Suprapubic skin (tissue), 3 donors: ENCODE data around the gene TLR3.

Experiments
- POLR2AphosphoS5 ChIP-seq, 3 donors: sonication (generic); formaldehyde crosslinking; IDR thresholded peaks; one replicate each; pipeline ENCODE4 v1.6.1; 2017; ENCODE audit warnings: antibody characterized with exemption in 3 of 3
- TF ChIP-seq, protein P1 (sequence below), 2 donors: fragments of 200-600 bp in 1 of 2; fragments of 450-650 bp in 1 of 2; sonication (generic) in 1 of 2; IDR thresholded peaks; one replicate each; pipeline ENCODE4 v1.5.1; 2016 to 2019; ENCODE audit warnings: antibody characterized with exemption in 2 of 2, mild to moderate bottlenecking in 1 of 2, moderate library complexity in 1 of 2

DNA sequence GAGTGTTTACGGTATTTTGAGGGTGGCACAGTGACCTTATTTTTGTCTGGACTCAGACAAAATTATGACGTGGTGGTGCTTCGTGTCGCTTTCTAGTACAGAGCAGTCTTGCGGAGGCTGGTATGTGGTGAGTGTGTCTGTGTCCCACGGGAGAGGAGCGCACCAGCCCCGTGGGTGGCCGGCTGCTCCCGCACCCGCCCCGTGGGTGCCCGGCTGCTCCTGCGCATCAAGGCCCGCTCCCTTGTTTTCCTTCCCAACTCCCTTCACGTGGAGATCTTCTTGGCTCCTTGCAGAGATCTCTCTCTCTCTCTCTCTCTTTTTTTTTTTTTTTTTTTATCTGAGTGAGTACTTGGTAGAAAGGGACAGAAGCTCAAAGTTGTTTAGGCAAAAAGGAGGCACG lies 23.3 kb downstream of the TLR3 start:
- TF ChIP-seq, protein P1, sequence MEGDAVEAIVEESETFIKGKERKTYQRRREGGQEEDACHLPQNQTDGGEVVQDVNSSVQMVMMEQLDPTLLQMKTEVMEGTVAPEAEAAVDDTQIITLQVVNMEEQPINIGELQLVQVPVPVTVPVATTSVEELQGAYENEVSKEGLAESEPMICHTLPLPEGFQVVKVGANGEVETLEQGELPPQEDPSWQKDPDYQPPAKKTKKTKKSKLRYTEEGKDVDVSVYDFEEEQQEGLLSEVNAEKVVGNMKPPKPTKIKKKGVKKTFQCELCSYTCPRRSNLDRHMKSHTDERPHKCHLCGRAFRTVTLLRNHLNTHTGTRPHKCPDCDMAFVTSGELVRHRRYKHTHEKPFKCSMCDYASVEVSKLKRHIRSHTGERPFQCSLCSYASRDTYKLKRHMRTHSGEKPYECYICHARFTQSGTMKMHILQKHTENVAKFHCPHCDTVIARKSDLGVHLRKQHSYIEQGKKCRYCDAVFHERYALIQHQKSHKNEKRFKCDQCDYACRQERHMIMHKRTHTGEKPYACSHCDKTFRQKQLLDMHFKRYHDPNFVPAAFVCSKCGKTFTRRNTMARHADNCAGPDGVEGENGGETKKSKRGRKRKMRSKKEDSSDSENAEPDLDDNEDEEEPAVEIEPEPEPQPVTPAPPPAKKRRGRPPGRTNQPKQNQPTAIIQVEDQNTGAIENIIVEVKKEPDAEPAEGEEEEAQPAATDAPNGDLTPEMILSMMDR (IDR thresholded peaks at IDR 0.05), result no peak
- no peak for TF ChIP-seq POLR2AphosphoS5 (IDR thresholded peaks at IDR 0.05)
